Suppressor macrophage (primary cell): ENCODE measurements around the gene FREM3.
"Not testable (repeated sequence)": the region's sequence is repeated elsewhere in the genome, so short reads cannot be mapped to it uniquely, and the experiment has no call there.

Experiments used
- DNase-seq, 4 experiments: peaks; one replicate each; pipeline ENCODE4 v3.0.0-alpha.2; 2020 to 2022
- total RNA-seq, 17 experiments: gene quantifications; one replicate each; lab custom pipeline; 2026; ENCODE audit warnings: mixed read lengths in 6 of 17, inconsistent platforms in 3 of 17; lab: John Stamatoyannopoulos, UW

The FREM3 gene
- total RNA-seq = 0 to 3.4 (median 0) reads per million in 17 experiments

- DNase-seq = no peak
These were observed at the start of gene FREM3 for GRCh38 chr4:143700416-143701352. Gene FREM3 (minus strand): TSS chr4:143700675. CDS start chr4:143700675, 0 bp downstream.

GRCh38 chr4:143745874-143746273, 45.4 kb upstream of the FREM3 start:
- DNase-seq = no peak

GRCh38 chr4:143743591-143743990, 43.1 kb upstream of the FREM3 start:
- DNase-seq = no peak

- DNase-seq = no peak
These were observed 42.4 kb upstream of the FREM3 start for GRCh38 chr4:143742834-143743233.

- DNase-seq = no peak
These were observed 36.4 kb upstream of the FREM3 start for GRCh38 chr4:143736861-143737260.

GRCh38 chr4:143736061-143736460, 35.6 kb upstream of the FREM3 start:
- not testable (repeated sequence) for DNase-seq

GRCh38 chr4:143728166-143728565, 27.7 kb upstream of the FREM3 start:
- DNase-seq = no peak

GRCh38 chr4:143726714-143727113, 26.2 kb upstream of the FREM3 start:
- DNase-seq = no peak

GRCh38 chr4:143721317-143721716, 20.8 kb upstream of the FREM3 start:
- DNase-seq = no peak

GRCh38 chr4:143718748-143719147, 18.3 kb upstream of the FREM3 start:
- not testable (repeated sequence) for DNase-seq

- no peak for DNase-seq
These were observed 13.6 kb upstream of the FREM3 start for GRCh38 chr4:143713955-143714625.

- no peak for DNase-seq
These were observed 13.1 kb upstream of the FREM3 start for GRCh38 chr4:143713553-143713952.

GRCh38 chr4:143712155-143712550, 11.7 kb upstream of the FREM3 start:
- DNase-seq = no peak

- DNase-seq = no peak
These were observed 11.2 kb upstream of the FREM3 start for GRCh38 chr4:143711543-143712154.

- no peak for DNase-seq
These were observed 890 bp upstream of the FREM3 start for GRCh38 chr4:143701365-143701764.

- DNase-seq = no peak
These were observed 444 bp downstream of the FREM3 start for GRCh38 chr4:143700046-143700415.

- no peak for DNase-seq
These were observed 987 bp downstream of the FREM3 start for GRCh38 chr4:143699331-143700045.

GRCh38 chr4:143693856-143694255, 6.6 kb downstream of the FREM3 start:
- DNase-seq = no peak

- DNase-seq = no peak
These were observed 8.2 kb downstream of the FREM3 start for GRCh38 chr4:143692241-143692640.

- DNase-seq = no peak
These were observed 21.0 kb downstream of the FREM3 start for GRCh38 chr4:143679434-143679833.

- DNase-seq = not testable (repeated sequence)
These were observed 26.8 kb downstream of the FREM3 start for GRCh38 chr4:143673629-143674028.

GRCh38 chr4:143668930-143669552, 31.4 kb downstream of the FREM3 start:
- DNase-seq = no peak
